ENCODE measurements around the gene FTO.

FTO gene

DNA sequence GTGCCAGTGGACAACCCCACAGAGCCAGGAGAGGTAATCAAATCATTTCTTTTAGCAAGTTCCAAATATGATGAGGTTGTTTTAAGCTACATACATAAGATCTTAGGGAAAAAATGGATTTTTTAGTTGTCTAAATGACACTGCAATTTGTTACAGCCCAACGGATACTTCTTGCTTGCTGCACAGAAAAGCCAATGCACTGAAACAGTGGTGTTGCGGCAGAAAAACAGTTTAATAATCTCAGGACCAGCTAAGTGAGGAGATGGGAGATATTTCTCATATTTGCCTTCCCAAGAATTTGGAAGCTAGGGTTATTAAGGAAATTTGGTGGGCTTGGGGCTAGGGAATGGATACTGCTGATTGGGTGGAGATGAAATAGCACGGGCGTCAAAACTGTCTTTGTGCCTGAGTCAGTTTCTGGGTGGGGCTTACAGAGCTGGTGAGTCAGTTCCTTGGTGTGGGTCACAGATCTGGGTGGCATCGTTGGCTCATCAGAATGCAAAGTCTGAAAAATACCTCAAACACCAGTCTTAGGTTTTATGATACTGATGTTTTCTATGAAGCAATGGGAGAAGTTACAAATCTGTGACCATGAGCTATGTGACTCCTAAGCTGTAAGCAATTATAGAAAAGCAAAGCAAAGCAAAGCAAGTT lies 327.3 kb downstream of the FTO start:
- no peak overlapping the region for H3K4me3 Mint-ChIP-seq
- no peaks in the 10 kb centered on the region for H3K4me1 Mint-ChIP-seq
- ATAC-seq = no peak
- no peaks in the 10 kb centered on the region for H3K27me3 Mint-ChIP-seq
- DNase-seq = no peak
- peaks cover 10 to 25% of the 10 kb centered on the region in 2 donors for H3K9me3 Mint-ChIP-seq
- no peak overlapping the region for H3K27ac Mint-ChIP-seq

DNA sequence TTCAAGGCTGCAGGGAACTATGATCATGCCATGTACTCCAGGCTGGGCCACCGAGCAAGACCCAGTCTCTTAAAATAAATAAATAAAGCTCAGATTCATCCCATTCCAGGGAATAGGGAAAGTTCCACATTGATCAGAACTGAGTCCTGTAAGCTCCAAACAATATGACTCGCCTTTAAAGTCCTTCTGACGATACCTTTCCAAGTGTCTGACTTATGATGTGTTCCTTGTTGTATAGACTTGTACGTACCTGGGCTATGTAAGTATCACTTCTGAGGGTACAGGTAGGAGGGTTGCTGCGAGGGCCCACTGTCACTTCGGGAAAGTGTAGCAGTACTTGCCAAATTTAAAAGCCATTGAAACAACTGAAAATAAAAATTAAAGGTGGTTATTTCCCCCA lies 329.8 kb downstream of the FTO start:
- DNase-seq (no peak), ATAC-seq (no peak)
- no peaks in the 10 kb centered on the region for H3K27me3 Mint-ChIP-seq
- no peaks in the 10 kb centered on the region for H3K4me1 Mint-ChIP-seq
- H3K27ac Mint-ChIP-seq = no peak overlapping the region
- H3K4me3 Mint-ChIP-seq = no peak overlapping the region
- peaks cover 6 to 23% of the 10 kb centered on the region in 2 donors for H3K9me3 Mint-ChIP-seq

DNA sequence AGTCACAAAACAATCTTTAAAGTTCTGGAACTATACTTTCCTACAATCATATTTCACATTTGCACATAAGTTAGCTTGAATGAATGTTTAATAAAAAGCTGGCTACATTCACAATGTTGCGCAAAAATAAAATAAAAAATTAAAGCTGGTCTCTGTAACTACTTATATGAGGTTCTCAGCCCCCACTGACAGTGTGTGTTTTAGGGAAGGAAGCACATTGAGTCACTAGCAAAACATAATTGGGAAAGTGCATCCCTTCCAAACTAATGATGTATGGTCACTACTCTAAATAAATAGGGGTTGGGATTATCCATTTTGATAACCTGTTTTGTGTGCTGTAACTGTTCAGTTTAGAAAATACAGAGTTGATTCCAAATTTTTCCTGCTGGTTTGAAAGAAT lies 330.7 kb downstream of the FTO start:
- DNase-seq (no peak), ATAC-seq (no peak)
- H3K27me3 Mint-ChIP-seq = no peaks in the 10 kb centered on the region
- no peaks in the 10 kb centered on the region for H3K4me1 Mint-ChIP-seq
- peaks cover 6 to 28% of the 10 kb centered on the region in 2 donors for H3K9me3 Mint-ChIP-seq
- H3K4me3 Mint-ChIP-seq = no peak overlapping the region
- no peak overlapping the region for H3K27ac Mint-ChIP-seq

DNA sequence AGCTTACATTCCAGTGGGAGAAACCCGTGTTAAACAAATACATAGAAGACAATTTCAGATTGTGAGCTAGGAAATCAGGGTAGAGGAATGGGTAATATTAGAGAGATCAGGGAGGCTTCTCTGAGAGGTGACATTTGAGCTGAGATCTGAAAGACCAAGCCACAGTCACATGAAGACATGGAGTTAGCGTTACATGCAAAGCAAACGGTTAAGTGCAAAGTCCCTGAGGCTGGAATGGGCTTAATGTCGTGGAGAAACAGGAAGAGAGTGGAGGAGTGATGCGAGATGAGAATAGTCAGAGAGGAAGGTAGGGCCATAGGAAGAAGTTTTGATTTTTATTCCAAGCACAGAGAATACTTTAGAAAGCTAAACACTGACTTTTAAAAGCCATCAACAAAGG lies 336.5 kb downstream of the FTO start:
- no peak overlapping the region for H3K27ac Mint-ChIP-seq
- H3K4me1 Mint-ChIP-seq = no peaks in the 10 kb centered on the region
- peaks cover 10% of the 10 kb centered on the region in 2 donors for H3K9me3 Mint-ChIP-seq
- DNase-seq (no peak), ATAC-seq (no peak)
- no peaks in the 10 kb centered on the region for H3K27me3 Mint-ChIP-seq
- no peak overlapping the region for H3K4me3 Mint-ChIP-seq

DNA sequence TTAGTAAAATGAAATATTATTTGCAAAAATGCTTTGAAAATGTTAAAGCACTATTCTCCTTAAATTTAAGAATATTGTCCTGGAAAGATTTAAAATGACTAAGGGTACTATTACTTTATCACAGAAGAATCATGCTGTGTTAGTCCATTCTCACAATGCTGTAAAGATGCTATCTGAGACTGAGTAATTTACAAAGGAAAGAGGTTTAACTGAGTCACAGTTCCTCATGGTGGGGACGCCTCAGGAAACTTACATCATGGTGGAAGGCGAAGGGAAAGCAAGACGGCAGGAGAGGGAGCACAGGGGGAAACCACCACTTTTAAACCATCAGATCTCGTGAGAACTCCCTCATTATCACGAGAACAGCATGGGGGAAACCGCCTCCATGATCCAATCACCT lies 337.0 kb downstream of the FTO start:
- Mint-ChIP-seq H3K27me3 (no peaks in the 10 kb centered on the region), H3K4me3 (no peak overlapping the region), H3K27ac (no peak overlapping the region), H3K9me3 (peaks cover 10% of the 10 kb centered on the region in 2 donors), H3K4me1 (no peaks in the 10 kb centered on the region)
- ATAC-seq (no peak), DNase-seq (no peak)

DNA sequence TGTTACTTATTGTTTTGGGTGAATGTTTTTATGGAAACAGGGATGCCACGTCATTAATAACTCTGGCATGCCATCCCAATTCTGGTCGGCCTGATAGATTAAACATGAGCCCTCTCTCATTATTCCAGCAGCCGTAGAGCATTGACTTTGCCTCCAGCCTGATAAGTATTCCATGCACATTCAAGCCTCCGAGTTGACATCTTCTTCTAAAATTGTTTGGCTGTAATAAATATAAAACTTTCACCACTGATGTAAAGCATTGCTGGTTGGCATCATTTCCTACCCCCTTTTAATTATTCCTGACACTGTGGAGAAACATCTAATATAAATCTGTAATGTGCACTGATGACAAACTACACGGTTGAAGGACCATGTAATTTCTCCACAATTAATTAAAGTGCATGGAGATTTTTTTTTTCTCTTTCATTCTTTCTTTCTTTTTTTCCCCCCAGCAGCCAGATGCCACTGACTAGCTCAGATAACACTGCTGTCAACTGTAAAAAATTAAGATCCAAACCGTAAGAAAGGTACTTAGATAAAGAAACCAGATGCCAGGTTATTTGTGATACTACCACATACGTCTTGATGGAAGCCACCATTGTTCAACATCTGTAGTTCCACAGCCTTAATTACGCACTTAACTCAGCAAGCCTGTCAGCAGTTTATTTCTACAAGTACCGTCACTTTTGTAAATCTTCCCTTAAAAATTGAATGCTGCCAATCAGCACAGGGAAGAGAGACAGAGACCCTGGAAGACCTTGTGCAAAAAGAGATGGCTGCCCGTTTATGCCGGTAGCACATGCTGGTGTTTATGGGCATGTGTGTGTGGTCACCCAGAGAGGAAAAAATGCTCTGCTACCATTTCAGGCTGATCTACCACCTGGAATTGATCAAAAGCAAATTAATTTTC lies 344.9 kb downstream of the FTO start:
- ATAC-seq = no peak
- Mint-ChIP-seq H3K4me1 (peaks cover 6% of the 10 kb centered on the region), H3K9me3 (no peaks in the 10 kb centered on the region), H3K27me3 (no peaks in the 10 kb centered on the region), H3K4me3 (no peak overlapping the region), H3K27ac (peak overlapping the region in 1 of 2 donors; percentile 82)
- no peak for DNase-seq

DNA sequence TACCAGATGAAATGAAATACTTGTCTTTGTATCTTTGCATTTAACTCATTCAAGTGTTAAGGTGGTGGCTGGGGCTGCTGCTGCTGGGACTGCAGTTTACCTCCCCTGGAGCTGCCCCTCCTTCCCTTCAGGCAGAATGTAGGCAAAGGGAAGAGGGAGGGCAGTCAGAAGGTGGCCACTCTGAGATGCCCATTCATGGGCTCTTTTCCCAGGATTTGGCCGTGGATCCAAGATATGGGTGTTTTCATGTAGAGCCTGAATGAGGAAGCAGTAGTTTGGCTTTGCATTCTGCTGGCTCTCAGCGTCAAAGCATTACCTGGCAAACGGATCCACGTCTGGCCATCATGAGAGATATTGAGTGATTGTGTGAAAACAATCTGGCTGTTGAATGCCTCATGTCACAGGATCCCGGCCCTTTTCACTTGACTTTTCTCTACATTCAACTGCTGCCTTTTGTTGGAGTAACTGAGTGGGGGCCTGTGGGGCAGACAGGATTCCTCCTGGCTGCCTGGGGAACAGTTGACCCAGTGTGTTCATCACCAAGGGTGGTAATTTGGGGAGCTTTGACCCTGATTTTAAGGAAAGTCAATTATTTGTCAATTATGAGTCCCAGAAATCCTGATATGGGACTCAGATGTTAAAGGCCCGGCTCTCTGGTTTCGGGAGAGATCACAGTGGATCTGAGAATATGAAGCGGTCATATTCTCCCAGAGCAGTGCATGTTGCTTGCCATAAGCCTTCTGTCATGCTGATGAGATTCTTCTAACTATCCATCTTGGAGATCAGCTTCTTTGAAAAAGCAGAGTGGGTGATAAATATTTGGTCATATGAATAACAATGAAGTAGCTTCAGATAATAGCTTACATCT lies 345.9 kb downstream of the FTO start:
- DNase-seq (no peak), ATAC-seq (no peak)
- Mint-ChIP-seq H3K9me3 (no peaks in the 10 kb centered on the region), H3K27me3 (no peaks in the 10 kb centered on the region), H3K27ac (no peak overlapping the region), H3K4me1 (peaks cover 6% of the 10 kb centered on the region), H3K4me3 (no peak overlapping the region)

DNA sequence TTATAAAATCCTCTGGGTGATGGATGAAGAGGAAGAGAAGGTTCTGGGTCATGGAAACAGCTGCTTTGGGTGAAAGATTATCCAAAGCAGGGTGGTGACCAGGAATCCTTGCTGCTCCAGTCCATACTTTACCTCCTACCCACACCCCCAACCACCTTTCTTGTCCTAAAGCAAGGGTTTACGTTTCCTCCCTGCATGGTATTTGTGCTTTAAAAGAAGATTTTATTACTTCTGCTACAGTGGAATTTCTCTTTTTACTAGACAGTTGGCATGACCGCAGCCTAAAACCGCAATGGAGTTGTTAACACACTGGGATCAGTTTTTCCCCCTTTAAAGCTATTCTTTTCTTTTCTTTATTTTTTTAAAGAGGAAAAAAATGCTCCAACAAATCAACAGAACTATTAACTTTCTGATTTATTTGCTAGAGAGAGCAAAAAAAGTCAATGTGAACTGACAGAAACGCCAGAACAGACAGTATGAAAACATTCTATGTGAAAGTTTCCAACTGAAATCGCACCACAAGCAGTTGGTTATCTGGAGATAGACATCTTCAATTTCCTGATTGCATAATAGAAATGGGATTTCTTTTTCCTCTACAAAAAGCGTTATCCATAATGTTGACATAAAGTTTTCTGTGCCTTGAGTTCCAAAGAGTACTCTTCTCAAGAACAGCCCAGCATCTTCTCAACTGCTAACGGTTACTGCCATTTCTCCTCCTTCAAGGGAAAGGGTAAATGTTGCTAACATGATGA lies 346.7 kb downstream of the FTO start:
- DNase-seq (no peak), ATAC-seq (no peak)
- H3K27ac Mint-ChIP-seq = peak overlapping the region in 1 of 2 donors; percentile 2
- no peaks in the 10 kb centered on the region for H3K27me3 Mint-ChIP-seq
- peaks cover 6% of the 10 kb centered on the region for H3K4me1 Mint-ChIP-seq
- no peaks in the 10 kb centered on the region for H3K9me3 Mint-ChIP-seq
- H3K4me3 Mint-ChIP-seq = no peak overlapping the region

DNA sequence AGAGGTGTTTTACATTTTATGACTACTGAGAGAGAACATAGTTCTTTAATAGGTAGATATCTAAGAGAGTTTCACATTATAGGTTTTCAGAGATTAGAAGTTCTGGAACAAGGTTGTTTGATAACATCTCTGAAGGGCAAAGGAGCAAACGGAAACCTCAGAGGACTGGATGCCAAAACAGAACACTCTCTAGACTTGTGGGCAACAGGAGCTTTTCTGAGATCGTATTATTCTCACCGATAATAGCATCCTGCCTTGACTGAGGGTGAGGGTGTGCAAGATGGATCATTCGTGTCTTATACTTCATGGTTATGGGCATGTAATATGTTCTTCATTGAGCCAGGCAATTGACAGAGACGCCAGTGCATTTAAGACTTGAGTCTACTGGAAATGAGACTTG lies 347.9 kb downstream of the FTO start:
- DNase-seq (no peak), ATAC-seq (no peak)
- Mint-ChIP-seq H3K4me3 (no peak overlapping the region), H3K27me3 (no peaks in the 10 kb centered on the region), H3K9me3 (no peaks in the 10 kb centered on the region), H3K4me1 (peaks cover 6% of the 10 kb centered on the region), H3K27ac (no peak overlapping the region)

DNA sequence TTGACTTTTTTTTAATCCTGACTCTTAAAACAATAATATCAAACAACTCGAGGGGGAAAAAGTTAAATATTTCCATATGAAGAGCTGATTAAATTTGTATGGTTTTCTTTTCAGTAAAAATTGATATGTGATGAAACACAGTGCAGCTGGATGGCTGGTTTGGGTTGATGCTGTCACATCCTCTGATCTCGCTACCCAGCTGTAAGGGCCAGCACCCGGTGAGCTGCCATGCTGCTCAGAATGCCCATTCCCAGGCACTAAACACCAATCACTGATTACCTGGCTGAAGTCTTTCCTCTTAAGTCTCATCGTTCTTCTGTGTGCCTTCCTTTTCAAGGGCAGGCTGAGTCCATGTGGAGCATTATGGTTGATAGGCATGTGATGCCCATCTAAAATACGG lies 348.3 kb downstream of the FTO start:
- H3K4me3 Mint-ChIP-seq = no peak overlapping the region
- no peak for ATAC-seq
- H3K27me3 Mint-ChIP-seq = no peaks in the 10 kb centered on the region
- no peak for DNase-seq
- no peaks in the 10 kb centered on the region for H3K9me3 Mint-ChIP-seq
- no peak overlapping the region for H3K27ac Mint-ChIP-seq
- peaks cover 6% of the 10 kb centered on the region for H3K4me1 Mint-ChIP-seq

DNA sequence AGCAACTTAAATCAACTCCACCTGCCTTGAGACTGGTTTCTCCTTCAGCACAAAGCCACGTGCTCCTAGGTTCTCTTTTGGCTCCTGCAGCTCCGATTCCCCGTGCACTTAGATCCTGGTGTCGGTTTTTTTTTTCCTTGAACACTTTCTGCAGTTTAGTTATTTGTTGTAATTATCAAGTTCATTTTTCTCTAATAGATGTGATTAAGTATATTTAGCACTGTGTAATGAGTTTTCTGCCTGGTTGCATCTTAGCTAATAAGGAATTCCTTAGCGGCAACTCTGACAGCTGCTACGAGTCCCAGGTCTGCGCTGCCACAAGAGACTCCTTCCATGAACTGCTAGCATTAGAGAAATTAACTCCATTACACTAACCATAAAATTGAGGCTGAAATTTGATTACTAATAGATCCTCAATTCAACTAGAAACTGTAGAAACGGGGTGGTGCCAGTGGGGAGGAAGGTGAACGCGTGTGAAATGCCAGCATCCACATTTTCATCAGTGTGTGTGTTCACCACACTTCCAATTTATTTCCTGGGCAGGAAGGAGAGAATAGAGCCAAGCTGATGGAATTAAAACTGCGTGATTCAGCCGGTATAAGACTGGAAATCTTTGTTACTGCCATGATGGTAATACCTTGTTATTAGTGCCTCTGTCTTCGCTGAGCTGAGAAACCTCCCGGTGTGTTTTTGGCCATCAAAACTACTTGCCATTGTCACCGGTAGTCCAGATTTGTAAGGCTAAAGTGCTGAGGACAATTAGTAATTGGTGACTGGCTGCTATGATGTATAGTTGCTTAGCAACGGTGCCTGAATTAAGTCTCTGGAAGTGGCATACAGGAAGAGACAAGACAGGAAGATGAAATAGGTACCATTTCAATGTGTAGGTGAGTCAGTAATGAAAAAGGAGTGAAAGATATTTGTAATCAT lies 350.2 kb downstream of the FTO start:
- Mint-ChIP-seq H3K9me3 (no peaks in the 10 kb centered on the region), H3K4me3 (no peak overlapping the region), H3K27me3 (no peaks in the 10 kb centered on the region), H3K27ac (no peak overlapping the region), H3K4me1 (peaks cover 6% of the 10 kb centered on the region)
- DNase-seq = no peak
- no peak for ATAC-seq

DNA sequence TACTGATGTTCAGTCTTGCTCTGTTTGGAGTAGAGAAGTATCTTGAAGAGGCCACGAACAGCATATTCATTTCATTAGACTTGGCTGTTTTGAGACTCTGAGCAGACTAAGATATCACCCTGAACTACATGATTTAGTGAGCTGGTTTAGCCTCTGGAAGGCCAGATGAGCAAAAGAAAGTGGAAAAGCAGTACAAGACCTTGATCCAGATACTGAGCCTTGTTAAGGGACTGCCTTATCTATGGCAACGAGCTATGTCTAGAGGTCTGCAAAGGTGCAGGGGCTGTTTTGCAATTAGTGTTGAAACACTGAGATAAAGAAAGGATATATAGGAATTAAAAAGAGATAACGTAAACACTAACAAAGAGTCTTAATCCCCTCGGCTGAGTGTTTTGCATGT lies 351.2 kb downstream of the FTO start:
- Mint-ChIP-seq H3K9me3 (no peaks in the 10 kb centered on the region), H3K4me1 (no peaks in the 10 kb centered on the region), H3K4me3 (no peak overlapping the region), H3K27me3 (no peaks in the 10 kb centered on the region), H3K27ac (no peak overlapping the region)
- DNase-seq = no peak
- ATAC-seq = no peak

DNA sequence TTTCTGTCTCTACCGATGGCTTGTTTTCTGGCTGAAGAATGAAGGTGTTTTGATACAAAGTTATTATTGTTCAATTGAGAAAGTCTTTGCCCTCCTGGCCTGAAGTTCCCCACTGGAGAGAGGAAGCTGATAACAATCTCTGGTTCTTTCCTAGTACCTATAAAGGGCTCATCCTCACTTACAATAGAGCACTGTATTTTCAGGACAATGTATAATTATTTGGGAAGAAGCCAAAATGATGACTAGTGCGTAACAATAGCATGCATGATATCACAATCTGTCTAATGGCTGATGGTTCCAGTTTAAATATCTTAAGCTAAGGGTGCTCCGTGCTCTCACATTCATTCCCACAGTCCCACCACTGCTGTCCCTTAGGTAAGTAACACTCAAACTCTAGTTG lies 351.9 kb downstream of the FTO start:
- Mint-ChIP-seq H3K27ac (no peak overlapping the region), H3K27me3 (no peaks in the 10 kb centered on the region), H3K4me1 (no peaks in the 10 kb centered on the region), H3K4me3 (no peak overlapping the region), H3K9me3 (no peaks in the 10 kb centered on the region)
- ATAC-seq = no peak
- DNase-seq = no peak

DNA sequence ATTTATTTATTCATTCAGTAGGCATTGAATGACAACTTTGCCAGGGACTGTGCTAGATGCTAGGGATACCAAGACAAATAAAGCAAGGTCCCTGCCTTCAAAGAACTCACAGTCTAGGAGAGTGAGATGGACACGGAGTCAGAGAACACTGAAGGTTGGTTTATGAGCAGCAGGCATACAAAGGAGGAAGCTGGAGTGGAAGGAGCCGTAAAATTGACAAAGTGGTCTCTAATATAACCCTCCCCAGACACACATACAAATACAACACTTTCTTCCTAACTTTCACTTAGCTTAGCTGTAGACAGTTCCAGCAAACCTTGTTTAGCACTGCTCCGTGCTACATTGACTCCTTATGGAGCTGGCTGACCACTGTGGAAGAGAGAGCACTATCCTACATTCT lies 353.0 kb downstream of the FTO start:
- no peaks in the 10 kb centered on the region for H3K27me3 Mint-ChIP-seq
- H3K27ac Mint-ChIP-seq = peak overlapping the region in 1 of 2 donors; percentile 40
- no peak overlapping the region for H3K4me3 Mint-ChIP-seq
- H3K4me1 Mint-ChIP-seq = no peaks in the 10 kb centered on the region
- no peak for ATAC-seq
- H3K9me3 Mint-ChIP-seq = no peaks in the 10 kb centered on the region
- no peak for DNase-seq
